HG03520 (cell line): ENCODE data around the gene KAT8.

Experiments used
- ATAC-seq: cut with Tn5 transposase; IDR thresholded peaks from one replicate; pipeline ENCODE4 v1.9.1; 2021; ENCODE audit warnings: mild to moderate bottlenecking, moderate library complexity; ENCODE audit not compliant: unreplicated experiment

KAT8 gene

DNA sequence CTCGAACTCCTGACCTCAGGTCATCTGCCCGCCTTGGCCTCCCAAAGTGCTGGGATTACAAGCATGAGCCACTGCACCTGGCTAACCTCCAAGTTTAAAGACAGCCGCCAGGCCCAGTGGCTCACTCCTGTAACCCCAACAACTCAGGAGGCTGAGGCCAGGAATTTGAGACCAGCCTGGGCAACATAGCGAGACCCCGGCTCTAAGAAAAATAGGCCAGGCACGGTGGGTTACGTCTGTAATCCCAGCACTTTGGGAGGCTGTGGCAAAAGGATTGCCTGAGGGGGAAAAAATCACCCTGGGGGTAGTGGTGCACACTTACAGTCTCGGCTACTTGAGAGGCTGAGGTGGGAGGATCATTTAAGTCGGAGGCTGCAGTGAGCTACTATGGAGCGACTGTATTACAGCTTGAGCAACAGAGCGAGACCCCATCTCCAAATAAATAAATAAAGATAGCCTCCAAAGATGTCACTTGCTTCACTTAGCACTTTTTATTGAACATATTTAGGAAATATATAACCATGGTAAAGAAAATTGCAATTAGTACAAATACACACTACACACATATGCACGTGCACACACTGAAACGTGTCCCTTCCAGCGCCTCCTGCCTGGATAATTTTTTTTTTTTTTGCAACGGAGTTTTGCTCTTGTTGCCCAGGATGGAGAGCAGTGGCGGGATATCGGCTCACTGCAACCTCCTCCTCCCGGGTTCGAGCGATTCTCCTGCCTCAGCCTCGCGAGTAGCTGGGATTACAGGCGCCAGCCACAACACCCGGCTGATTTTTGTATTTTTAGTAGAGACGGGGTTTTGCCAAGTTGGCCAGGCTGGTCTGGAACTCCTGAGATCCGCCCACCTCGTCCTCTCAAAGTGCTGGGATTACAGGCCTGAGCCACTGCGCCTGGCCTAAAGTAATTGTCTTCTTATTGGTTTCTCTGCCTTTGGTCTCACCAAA lies 10.7 kb upstream of the KAT8 start:
- no peak for ATAC-seq

- no peak for ATAC-seq
Observed at GRCh38 chr16:31107465-31107867, 10.0 kb upstream of the KAT8 start.

DNA sequence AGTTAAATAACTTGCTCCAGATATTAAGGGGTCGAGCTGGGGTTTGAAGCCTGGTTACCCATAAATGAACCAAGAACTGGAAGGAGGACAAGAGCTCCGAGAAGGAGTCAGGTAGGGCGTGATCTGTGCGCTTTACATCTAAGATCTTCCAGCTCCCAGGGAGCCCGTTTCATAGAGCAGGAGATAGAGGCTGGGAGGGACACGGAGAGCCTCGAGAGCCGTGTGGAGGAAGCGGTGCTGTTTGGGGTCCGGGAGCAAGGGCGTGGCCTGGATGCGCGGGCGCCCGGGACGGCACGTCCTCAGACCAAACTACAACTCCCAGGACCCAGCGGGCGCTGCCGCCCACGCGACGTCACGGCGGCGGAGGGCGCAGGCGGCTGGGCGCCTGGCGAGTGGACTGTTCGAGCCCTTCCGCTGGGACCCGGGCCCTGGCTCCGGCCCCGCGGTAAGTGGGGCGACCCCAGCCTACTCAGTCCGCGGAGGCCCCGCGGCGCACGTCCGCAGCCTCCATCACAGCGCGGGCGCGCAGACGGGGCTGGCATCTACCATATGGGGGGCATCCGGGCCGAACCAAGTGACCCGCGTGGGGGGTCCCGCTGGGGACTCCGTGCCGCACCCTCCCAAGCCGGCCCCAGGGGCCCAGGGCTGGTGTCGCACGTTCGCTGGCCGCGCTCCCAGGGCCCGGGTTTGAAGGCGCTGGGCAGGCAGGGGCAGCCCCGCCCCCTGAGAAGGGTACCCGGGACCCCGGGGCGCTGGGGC lies 9.2 kb upstream of the KAT8 start, which contains the start of gene BCKDK:
BCKDK (plus strand) TSS at position 352 of the 759 bp plus-strand sequence. CDS start 838 bp downstream, outside the sequence.
- peak; percentile 55 for ATAC-seq

GRCh38 chr16:31108794-31109558 lies 8.5 kb upstream of the KAT8 start:
- ATAC-seq, result no peak

DNA sequence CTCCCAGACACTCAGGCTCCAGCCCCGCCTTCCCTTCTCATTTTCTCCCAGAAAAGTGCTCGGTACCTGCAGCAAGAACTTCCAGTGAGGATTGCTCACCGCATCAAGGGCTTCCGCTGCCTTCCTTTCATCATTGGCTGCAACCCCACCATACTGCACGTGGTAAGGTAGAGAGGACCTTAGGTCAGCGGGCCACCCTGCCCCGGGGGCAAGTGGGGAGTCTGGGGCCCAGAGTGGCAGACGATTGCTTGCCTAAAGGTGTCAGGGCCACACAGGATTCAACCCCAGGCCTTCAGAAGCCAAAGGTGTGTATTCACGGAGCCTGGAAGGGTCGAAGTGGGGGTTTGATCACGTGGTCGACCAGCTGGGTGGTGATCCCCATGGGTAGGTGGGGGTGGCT lies 7.8 kb upstream of the KAT8 start:
- ATAC-seq, result no peak

- no peak for ATAC-seq
Observed at GRCh38 chr16:31110106-31111034, 7.1 kb upstream of the KAT8 start.

DNA sequence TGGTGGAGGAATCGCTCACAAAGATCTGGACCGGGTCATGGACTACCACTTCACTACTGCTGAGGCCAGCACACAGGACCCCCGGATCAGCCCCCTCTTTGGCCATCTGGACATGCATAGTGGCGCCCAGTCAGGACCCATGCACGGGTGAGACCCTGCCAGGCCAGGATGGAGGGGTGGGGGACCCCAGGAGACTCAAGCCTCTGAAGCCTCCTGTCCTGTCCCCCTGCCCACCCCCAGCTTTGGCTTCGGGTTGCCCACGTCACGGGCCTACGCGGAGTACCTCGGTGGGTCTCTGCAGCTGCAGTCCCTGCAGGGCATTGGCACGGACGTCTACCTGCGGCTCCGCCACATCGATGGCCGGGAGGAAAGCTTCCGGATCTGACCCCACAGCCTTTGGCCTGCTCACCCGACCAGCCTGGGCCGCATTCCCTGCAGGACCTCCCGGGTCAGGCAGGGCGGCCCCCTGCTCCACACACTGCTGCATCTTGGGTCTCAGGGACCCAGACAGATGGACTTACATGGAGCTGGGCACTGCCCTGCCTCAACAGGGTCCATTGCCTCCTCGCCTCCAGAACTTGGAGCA lies 5.5 kb upstream of the KAT8 start:
- ATAC-seq, result no peak

GRCh38 chr16:31112711-31113110 lies 4.8 kb upstream of the KAT8 start:
- no peak for ATAC-seq

DNA sequence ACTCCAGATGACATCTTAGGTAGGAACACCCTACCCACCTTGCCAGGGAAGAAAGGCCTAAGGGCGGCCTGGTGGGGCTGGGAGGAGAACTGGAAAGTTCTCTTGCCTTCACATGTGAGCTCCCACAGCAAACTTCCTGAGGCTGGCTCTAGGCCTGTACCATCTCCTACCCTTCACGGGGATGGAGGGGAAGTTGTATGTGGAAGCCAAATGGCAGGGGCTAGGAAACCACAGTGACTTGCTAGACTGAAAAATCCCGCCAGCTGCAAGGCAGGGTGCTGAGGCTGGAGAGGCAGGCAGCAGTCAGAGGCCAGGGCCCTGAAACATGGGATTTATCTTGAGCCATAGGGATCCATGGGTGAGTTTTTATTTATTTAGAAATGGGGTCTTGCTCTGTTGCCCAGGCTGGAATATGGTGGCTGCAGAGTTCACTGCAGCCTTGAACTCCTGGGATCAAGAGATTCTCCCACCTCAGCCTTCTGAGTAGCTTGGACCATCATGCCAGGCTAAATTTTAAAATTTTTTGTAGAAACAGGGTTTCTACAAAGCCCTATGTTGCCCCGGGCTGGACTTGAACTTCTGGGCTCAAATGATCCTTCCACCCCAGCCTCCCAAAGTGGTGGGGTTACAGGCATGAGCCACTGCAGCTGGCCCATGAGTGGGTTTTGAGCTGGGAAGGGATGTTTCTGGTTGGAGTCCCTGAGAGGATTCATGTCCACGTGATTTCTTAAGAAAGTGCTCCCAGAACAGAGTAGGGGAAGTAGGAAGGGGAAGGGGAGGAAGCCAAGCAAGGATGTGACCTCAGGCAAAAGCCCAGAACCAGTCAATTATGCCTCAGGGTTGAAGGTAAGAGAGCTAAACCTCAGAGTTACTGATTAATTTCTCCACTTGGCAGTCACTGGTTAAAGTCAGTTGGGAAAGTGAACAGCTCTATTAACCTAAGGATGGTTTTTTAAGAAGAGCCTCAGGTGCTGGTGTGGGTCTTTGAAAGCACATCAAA lies 4.0 kb upstream of the KAT8 start:
- no peak for ATAC-seq

DNA sequence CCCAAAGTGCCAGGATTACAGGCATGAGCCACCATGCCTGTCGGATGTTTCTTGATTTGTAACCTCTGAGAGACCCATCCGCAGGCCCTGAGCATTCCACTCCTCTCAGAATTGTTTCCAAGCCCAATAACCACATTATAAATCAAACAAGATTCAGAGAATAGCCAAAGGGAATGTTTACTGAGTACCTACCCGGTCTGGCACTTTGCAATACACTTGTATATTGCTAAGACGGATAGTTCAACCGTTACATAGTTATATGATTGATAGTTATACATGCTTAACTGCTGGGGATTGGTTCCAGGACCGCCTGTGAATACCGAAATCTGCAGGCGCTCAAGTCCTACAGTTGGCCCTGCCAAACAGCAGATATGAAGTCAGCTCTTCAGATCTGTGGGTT lies 3.0 kb upstream of the KAT8 start:
- no peak for ATAC-seq

GRCh38 chr16:31118223-31119155 lies 1.0 kb downstream of the KAT8 start:
- no peak for ATAC-seq

DNA sequence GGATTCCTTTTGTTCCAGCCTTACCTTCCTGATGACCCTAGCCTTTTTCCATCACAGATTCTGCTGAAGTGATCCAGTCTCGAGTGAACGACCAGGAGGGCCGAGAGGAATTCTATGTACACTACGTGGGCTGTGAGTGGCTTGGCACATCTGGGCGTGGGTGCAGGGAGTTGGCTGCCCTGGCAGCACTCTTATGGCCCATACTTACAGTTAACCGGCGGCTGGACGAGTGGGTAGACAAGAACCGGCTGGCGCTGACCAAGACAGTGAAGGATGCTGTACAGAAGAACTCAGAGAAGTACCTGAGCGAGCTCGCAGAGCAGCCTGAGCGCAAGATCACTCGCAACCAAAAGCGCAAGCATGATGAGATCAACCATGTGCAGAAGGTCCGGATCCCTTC lies 2.7 kb downstream of the KAT8 start:
- no peak for ATAC-seq

- ATAC-seq, result no peak
Observed at GRCh38 chr16:31125844-31126243, 8.4 kb downstream of the KAT8 start.

DNA sequence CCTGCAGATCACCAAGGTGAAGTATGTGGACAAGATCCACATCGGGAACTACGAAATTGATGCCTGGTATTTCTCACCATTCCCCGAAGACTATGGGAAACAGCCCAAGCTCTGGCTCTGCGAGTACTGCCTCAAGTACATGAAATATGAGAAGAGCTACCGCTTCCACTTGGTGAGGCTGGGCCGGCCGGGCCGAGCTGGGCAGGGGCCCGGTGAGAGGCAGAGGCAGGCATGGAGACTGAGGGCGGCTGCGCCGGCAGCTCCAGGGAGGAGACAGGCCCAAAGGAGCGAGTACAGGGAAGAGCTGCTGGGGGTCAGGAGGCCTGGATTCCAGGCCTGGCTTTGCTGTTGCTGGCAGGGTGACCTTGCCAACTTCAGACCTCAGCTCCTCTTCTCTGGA lies 9.7 kb downstream of the KAT8 start:
- ATAC-seq, result no peak

- no peak for ATAC-seq
Observed at GRCh38 chr16:31128711-31129567, 11.5 kb downstream of the KAT8 start.

GRCh38 chr16:31129568-31130335 lies 12.3 kb downstream of the KAT8 start:
- ATAC-seq, result no peak
